Retina (tissue), 1 donor: Measurements from ENCODE around the gene CFC1B.
"Not testable (repeated sequence)": the region's sequence is repeated elsewhere in the genome, so short reads cannot be mapped to it uniquely, and the experiment has no call there.

Experiments
- DNase-seq: peaks from one replicate; pipeline ENCODE4 v3.0.0-alpha.2; 2016

Gene CFC1B

DNA sequence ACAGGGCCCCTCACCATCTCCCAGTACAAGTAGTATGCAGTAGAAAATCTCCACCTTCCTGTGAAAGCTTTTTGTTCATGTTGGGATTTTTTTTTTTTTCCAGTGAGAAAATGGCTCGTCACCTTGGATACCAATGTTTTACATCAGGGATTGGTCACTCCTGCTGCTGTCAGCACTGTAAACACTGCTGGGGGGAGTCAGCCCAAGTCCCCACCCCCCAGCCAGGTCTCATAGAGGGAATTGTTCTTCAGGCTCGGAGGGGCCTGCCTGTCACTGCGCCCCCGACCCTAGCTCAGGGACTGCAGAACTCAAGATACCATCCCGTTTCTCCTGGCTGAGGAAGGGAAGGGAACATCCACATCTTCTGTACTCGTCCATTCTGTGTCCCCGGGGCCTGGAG is at the start of gene CFC1B:
Gene CFC1B (plus strand): TSS at position 231 of the 400 bp plus-strand sequence. CDS start 263 bp downstream, outside the sequence.
- DNase-seq: not testable (repeated sequence)

DNA sequence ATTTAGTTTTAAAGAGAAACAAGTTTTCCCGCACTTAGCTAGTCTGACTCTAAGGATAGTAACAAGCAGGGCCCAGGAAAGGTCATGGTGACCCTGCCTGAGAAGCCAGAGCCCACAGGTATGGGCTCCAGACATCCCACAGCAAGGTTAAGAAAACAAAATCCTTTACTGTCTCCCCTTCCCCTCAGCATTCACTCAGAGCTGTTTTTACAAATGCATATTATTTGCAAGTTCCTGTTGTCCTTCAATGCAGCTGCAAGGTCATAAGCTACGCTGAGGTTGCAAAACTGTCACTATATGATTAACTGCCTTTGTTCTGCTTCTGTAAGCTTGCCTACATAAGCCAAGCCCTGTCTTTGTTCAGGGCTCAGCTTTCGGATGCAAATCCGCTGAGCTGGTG is 29.9 kb upstream of the CFC1B start:
- not testable (repeated sequence) for DNase-seq

- not testable (repeated sequence) for DNase-seq
Observed at GRCh38 chr2:130509228-130509627, 11.8 kb upstream of the CFC1B start, which contains the start of gene POTEI. TSS of gene POTEI (minus strand) at chr2:130509328. CDS start at chr2:130509235, 93 bp downstream.

DNA sequence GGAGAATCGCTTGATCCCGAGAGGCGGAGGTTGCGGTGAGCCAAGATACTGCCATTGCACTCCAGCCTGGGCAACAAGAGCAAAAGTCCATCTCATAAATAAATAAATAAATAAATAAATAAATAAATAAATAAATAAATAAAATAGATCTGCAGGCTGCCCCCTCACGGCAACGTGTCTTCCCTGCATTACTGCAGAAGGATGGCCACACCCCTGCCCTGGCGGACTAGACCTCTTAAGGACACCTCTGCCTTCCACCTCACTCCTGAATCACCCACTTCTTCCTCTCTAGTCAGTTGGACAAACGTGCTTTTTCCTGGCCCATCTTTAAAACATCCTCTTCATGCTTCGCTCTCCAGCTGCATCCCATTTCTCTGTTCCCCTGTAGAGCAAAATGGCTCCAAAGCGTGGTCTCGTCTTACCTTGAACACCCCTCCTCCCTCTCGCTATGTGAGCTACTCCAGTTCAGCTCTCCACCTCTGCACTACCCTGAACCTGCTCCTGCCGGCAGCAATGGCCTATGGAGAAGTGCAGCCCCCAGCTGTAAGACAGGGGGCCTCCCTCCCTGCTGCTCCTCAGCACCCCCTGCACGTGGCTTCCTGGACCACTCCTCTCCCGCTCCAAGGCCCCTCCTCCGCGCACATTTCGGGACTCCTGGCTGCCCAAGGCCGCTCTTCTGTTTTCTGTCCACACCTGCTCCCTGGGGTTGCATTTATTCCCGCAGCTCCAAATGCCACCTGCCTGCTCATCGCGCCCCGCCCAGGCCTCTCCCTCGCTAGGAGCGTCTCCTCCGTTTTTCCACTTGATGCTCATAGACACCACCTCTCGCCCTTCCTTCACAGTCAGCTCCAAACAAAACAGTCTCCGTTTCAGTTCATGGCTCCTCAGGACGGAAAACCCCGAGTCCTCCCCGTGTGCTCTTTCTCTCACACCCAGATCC is 9.9 kb upstream of the CFC1B start:
- not testable (repeated sequence) for DNase-seq

GRCh38 chr2:130511747-130512451 is 9.1 kb upstream of the CFC1B start:
- DNase-seq: not testable (repeated sequence)

- DNase-seq: not testable (repeated sequence)
Observed at GRCh38 chr2:130518516-130519106, 2.4 kb upstream of the CFC1B start.

GRCh38 chr2:130522390-130522789 is 1.4 kb downstream of the CFC1B start:
- DNase-seq: not testable (repeated sequence)

DNA sequence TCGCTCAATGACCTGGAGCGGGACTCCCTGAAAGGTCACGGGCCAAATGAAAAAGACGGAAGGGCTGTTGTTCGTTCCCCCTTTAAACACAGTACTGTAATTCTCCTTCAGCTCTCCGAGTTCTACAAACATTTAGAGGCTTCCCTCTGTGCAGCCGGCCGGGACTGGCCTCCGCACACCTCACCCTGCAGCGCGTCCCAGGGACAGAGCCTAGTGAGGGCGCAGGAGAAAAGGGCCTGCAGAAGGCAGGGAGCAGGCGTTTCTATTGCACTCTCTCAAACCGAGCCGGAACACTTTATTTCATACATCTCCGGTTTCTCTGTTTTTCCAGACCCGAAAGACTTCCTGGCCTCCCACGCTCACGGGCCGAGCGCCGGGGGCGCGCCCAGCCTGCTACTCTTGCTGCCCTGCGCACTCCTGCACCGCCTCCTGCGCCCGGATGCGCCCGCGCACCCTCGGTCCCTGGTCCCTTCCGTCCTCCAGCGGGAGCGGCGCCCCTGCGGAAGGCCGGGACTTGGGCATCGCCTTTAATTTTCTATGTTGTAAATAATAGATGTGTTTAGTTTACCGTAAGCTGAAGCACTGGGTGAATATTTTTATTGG is 6.4 kb downstream of the CFC1B start:
- not testable (repeated sequence) for DNase-seq

DNA sequence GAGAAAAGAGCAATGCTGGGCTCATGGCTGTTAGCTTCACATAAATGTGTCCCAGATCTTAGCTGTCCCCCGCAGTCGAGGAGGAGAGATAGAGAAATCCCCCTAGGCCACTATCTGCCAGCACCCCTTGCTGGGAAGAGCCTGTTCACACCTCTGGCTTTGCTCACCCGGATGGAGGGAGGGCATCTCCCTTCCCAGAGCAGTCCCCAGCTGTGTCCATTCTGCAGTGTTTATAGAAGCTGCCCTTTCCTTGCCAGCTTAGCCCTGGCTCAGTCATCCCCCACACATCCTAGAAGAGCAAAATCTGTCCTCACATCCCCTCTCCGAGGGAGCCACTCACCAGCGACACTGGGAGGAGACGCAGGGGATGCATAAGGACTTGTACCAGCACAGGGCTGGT is 8.5 kb downstream of the CFC1B start:
- DNase-seq: not testable (repeated sequence)

GRCh38 chr2:130530212-130530611 is 9.2 kb downstream of the CFC1B start:
- not testable (repeated sequence) for DNase-seq

DNA sequence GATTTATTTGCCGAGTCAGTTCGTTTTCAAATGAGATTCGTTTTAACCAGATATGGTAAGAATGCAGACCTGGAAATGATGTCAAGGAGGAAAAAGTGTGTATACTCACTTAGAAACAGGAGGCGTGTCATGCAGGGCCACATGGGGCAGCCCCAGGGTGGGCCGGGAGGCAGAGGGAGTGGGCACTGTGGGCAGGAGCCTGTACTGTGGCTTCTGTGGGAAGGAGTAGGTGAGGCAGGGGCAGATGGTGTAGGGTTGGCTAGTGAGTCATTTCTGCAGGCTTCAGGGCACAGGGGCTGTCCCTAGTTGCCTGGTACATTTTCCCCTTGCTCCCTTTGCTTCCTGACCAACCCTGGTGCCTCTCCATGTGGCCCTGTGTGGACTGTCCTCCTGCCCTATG is 10.2 kb downstream of the CFC1B start:
- DNase-seq: not testable (repeated sequence)

- DNase-seq: not testable (repeated sequence)
Observed at GRCh38 chr2:130531672-130532071, 10.7 kb downstream of the CFC1B start.

DNA sequence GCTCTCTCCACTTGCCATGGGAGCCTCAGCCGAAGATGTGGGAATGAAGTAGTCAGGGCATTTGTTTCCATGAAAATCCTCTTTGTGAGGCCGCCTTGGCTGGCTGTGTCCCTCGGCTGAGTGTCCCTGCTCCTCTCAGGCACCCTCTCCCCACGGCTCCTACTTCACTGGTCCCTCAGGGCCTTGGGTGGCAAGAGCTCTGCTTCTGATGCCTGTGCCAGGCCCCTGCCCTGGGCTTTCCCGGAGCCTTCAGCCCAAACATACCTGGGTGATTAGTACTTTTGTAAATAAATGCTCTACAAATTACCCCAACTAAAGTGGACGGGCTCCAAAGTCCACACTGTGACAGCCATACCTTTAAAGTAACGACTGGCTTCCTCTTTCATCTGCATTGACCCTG is 15.6 kb downstream of the CFC1B start:
- DNase-seq: not testable (repeated sequence)

DNA sequence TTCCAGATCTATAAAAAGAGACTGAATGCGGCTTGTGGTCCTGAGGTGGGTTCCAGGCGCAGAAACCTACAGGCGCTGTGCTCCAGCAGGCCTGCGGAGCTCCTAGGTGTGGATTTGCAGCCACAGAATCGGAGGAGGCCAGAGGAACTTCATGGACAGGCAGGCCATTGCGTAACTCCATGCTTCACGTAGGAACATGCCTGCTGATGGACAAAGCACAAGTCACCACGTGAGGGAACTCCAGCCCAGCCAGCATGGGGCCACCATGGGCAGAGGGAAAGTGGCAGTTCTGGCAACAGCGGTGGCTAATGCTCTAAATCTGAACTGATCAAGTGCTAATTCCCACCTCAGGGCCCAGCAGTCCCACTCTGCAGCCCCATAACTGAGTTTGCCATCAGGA is 17.2 kb downstream of the CFC1B start:
- DNase-seq: not testable (repeated sequence)

- not testable (repeated sequence) for DNase-seq
Observed at GRCh38 chr2:130542789-130543188, 21.8 kb downstream of the CFC1B start.

DNA sequence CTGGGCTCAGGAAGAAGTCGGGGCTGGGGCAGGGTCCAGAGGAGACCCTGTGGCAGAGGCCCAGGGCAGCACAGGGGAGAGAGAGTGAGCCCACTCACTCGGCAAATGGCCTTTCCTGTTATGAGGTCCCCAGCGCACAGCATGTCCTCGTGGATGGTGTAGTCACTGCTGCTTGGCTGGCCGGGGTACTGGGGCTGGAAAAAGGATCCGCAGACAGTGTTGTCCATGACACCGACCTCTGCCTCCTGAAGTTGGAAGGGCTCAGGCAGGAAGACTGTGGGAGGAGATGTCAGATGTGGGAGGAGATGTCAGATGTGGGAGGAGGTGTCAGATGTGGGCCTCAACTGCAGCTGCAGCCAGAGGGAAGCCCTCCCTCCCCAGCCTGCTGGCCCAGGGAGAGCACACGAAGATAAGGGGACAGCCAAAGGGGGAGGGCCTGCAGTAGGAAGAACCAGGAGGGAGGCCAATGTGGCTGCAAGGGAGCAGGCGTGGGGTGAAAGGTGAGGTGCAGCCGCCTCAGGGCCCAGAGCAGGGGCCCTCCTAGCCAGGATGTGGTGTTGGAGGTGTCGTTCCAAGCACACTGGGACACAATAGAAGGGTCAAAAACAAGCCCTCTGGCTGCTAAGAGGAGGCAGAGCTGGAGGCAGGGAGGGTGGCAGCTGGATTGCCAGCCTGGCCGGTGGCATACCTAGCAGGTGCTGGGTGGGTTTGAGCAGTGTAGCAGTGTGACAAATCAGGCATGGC is 22.9 kb downstream of the CFC1B start:
- not testable (repeated sequence) for DNase-seq

GRCh38 chr2:130544978-130545377 is 24.0 kb downstream of the CFC1B start:
- DNase-seq: not testable (repeated sequence)

DNA sequence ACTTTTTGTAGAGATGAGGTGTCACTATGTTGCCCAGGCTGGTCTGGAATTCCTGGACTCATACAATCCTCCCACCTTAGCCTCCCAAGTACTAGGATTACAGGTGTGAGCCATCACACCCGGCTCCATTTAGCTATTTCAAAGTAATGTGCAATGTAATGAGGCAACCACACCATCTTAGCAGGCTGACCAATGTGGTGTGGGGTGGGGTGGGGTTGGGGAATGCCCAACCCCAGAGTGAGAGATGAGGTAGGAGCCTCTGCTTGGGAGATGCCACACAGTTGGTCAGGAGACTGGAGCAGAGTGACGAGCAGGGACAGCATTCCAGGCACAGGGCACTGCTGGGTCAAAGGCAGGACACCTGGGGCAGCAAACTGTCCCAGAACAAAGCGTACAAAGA is 27.4 kb downstream of the CFC1B start:
- not testable (repeated sequence) for DNase-seq

GRCh38 chr2:130549475-130549874 is 28.5 kb downstream of the CFC1B start:
- DNase-seq: not testable (repeated sequence)

GRCh38 chr2:130554178-130554577 is 33.2 kb downstream of the CFC1B start:
- DNase-seq: not testable (repeated sequence)

- not testable (repeated sequence) for DNase-seq
Observed at GRCh38 chr2:130556441-130556840, 35.4 kb downstream of the CFC1B start.

GRCh38 chr2:130566165-130566564 is 45.1 kb downstream of the CFC1B start:
- not testable (repeated sequence) for DNase-seq
